Measurements from ENCODE around the gene CPVL. TPM values are rescaled to one million over a fixed set of nuclear protein-coding genes. Genes with fewer than 3 reads are reported as not detected.

CPVL gene
- total and polyA plus RNA-seq, 2 of the 4 experiments (the other 2 are of a cell fraction): not detected

DNA sequence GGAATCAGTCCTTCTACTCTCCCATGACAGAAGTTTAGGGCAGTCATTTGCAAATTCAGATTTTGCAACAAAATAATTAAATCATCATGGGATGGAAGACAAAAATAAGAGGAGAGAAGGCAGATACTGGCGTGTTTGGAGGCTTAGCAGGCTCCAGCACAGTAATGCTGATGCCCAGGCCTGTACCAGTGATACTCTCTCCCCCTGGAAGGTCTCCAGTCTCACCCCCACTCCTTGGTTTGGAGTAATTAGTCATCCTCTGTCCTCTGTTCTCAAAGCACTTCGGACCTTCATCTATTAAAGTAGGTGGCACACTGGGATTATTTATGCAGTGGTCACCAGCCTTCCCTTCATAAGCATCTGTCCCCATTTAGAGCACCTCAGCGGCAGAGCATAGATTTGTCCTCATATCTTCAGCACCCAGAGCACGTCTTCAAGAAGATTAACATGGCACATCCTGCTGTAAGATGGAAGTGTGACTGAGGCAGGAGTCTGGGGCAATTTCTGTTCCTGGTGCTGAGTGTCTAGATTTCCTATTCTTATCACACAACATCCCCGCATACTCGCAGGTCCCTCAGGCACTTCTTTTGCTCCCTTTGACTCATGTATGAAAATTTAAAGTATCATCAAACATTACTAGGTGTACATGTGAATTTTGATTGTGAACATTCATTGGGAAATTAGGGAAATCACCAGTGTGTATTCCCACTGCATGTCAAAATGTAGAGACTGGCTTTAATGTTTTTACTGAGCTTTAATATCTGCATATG lies 156.9 kb downstream of the CPVL start (continued):
- TF ChIP-seq, protein P1, sequence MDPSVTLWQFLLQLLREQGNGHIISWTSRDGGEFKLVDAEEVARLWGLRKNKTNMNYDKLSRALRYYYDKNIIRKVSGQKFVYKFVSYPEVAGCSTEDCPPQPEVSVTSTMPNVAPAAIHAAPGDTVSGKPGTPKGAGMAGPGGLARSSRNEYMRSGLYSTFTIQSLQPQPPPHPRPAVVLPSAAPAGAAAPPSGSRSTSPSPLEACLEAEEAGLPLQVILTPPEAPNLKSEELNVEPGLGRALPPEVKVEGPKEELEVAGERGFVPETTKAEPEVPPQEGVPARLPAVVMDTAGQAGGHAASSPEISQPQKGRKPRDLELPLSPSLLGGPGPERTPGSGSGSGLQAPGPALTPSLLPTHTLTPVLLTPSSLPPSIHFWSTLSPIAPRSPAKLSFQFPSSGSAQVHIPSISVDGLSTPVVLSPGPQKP (IDR thresholded peaks at IDR 0.05; ENCODE audit: borderline replicate concordance, low read depth, low read length): no peak
- no peak for TF ChIP-seq CEBPB (IDR thresholded peaks at IDR 0.05; ENCODE audit: low read depth, low read length)

DNA sequence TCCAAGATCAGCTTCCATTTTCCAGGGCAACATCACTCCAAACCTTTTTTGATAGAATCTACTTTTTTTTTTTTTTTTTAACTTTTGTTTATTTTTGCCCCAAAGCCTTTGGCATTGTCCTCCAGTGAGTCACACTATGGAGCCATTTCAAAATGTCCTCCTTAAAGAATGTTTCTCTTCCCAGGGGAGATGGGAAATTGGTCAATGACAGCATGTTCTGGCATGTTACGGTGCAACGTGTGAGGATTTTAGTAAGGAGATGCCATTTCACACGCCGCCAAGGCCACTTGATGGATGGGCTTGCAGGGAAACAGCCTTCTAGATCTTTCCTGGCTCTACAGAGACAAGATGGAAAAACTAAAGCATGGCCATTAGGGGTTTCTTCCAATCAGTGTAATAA lies 157.5 kb downstream of the CPVL start:
- H3K14ac ChIP-seq (replicated peaks; ENCODE audit: low read depth, low read length): no peak overlapping the region
- H4K20me1 ChIP-seq (ENCODE audit: insufficient read depth, low read length): no peaks in the 10 kb centered on the region
- peak overlapping the region; percentile 18 for H2AFZ ChIP-seq (replicated peaks; ENCODE audit: low read length, poor library complexity)
- no peak overlapping the region for H3K9ac ChIP-seq (ENCODE audit: low read depth, low read length)
- no peak overlapping the region for H3K56ac ChIP-seq (ENCODE audit: extremely low read depth, insufficient read depth, low read length)
- H3K9me3 ChIP-seq (ENCODE audit: control insufficient read depth, insufficient read depth, low read length): no peaks in the 10 kb centered on the region
- H3K36me3 ChIP-seq (ENCODE audit: control insufficient read depth, insufficient read depth, low read length): no peaks in the 10 kb centered on the region
- H4K5ac ChIP-seq (ENCODE audit: low read depth, low read length): no peak overlapping the region
- H3K23ac ChIP-seq (ENCODE audit: low read depth, low read length): 0 out of 2 replicates have a peak overlapping the region, but pooled peaks have one; percentile 8
- no peak overlapping the region for H4K8ac ChIP-seq (ENCODE audit: low read depth in 2 of 2, low read length in 2 of 2)
- peak overlapping the region; percentile 59; the same call in 1 of the 2 replicates for H2BK120ac ChIP-seq (ENCODE audit: low read depth, low read length)
- H3K4me2 ChIP-seq (ENCODE audit: low read depth, low read length): peak overlapping the region; percentile 16; the same call in 1 of the 2 replicates
- H4K91ac ChIP-seq (ENCODE audit: insufficient read depth, low read depth, low read length): no peak overlapping the region
- H3K18ac ChIP-seq (ENCODE audit: low read depth, low read length): no peak overlapping the region; the same call in 1 of the 2 replicates
- no peaks in the 10 kb centered on the region for H3K79me1 ChIP-seq (ENCODE audit: low read depth in 1 of 2, low read length in 2 of 2)
- peak overlapping the region; percentile 19 for H2BK5ac ChIP-seq (ENCODE audit: low read depth, low read length, poor library complexity, severe bottlenecking)
- peak overlapping the region; percentile 61 for H3K4ac ChIP-seq (ENCODE audit: low read depth, low read length)
- in situ Hi-C loops (cut with MboI; ENCODE audit: low sequenced_read_pairs): no loop called here
- ChIA-PET CTCF (interaction anchor here (0.6 kb wide), 1 partner anchor 176 kb away, joined by 3 read pairs; no protein-coding TSS in a partner anchor), POLR2A (ENCODE audit: unreplicated experiment) (no interaction called here)
- peaks cover 2% of the 10 kb centered on the region for H3K27me3 ChIP-seq (ENCODE audit: control insufficient read depth, insufficient read depth, low read length)
- H3K9me1 ChIP-seq (ENCODE audit: insufficient read depth, low read length): peaks cover 15% of the 10 kb centered on the region
- H3K27ac ChIP-seq (ENCODE audit: insufficient read depth, low read length): no peak overlapping the region
- BruUV-seq (replicated peaks): no TSS peak
- H3K4me3 ChIP-seq (ENCODE audit: insufficient read depth, low read depth, low read length): no peak overlapping the region
- DNase-seq: peak; percentile 93
- H2BK15ac ChIP-seq (ENCODE audit: low read depth, low read length): no peak overlapping the region
- H3K4me1 ChIP-seq (ENCODE audit: control insufficient read depth, insufficient read depth, low read length): peaks cover 22% of the 10 kb centered on the region
- dilution Hi-C loops (cut with HindIII; ENCODE audit: low sequenced_read_pairs, unreplicated experiment): no loop called here
- intact Hi-C loops (cut with micrococcal nuclease): loop anchor here (2.0 kb wide), 1 partner anchor 30 kb away; the partner anchor contains the start of gene TRIL
- no peak overlapping the region for H2AK9ac ChIP-seq (replicated peaks; ENCODE audit: low read depth, low read length, poor library complexity)
- TF ChIP-seq NFE2L2 (IDR thresholded peaks at IDR 0.05; ENCODE audit: low read depth, low read length) (no peak), CEBPB (IDR thresholded peaks at IDR 0.05; ENCODE audit: low read depth, low read length) (peak; percentile 60), RCOR1 (IDR thresholded peaks at IDR 0.05; ENCODE audit: insufficient replicate concordance, low read length) (peak; percentile 20), FOS (IDR thresholded peaks at IDR 0.05; ENCODE audit: low read depth, low read length) (peak; percentile 66), MXI1 (IDR thresholded peaks at IDR 0.05; ENCODE audit: borderline replicate concordance, low read depth, low read length) (0 out of 2 replicates have a peak, but pooled peaks have one; percentile 25), BHLHE40 (IDR thresholded peaks at IDR 0.05; ENCODE audit: low read depth, low read length) (peak; percentile 56), RFX5 (IDR thresholded peaks at IDR 0.05; ENCODE audit: low read depth, low read length) (no peak), SMC3 (IDR thresholded peaks at IDR 0.05; ENCODE audit: low read depth, low read length) (no peak)
- TF ChIP-seq, protein P2, sequence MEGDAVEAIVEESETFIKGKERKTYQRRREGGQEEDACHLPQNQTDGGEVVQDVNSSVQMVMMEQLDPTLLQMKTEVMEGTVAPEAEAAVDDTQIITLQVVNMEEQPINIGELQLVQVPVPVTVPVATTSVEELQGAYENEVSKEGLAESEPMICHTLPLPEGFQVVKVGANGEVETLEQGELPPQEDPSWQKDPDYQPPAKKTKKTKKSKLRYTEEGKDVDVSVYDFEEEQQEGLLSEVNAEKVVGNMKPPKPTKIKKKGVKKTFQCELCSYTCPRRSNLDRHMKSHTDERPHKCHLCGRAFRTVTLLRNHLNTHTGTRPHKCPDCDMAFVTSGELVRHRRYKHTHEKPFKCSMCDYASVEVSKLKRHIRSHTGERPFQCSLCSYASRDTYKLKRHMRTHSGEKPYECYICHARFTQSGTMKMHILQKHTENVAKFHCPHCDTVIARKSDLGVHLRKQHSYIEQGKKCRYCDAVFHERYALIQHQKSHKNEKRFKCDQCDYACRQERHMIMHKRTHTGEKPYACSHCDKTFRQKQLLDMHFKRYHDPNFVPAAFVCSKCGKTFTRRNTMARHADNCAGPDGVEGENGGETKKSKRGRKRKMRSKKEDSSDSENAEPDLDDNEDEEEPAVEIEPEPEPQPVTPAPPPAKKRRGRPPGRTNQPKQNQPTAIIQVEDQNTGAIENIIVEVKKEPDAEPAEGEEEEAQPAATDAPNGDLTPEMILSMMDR (conservative IDR thresholded peaks at IDR 0.05; ENCODE audit: low read depth, low read length): no peak
- 0% methylated on average over 2 of the region's 4 CpGs; no CpG with 5 or more reads in 1 of the 2 experiments for WGBS, 2 experiments (ENCODE audit: extremely low coverage in 2 of 2, insufficient read length in 1 of 2)
- H2AK5ac ChIP-seq (ENCODE audit: low read depth, low read length): no peak overlapping the region
- H2BK20ac ChIP-seq (ENCODE audit: low read depth, low read length): peak overlapping the region; percentile 81
- peak; percentile 33 for ATAC-seq (ENCODE audit: low read depth)

Data from IMR-90 (cell line).